ENCODE results near the gene GNG8.

- TF ChIP-seq CTCF (IDR thresholded peaks at IDR 0.05; ENCODE audit: low read depth, low read length) (no peak), EZH2phosphoT487 (IDR thresholded peaks at IDR 0.05; ENCODE audit: low read depth) (no peak)
These were observed 48.1 kb downstream of the GNG8 start for GRCh38 chr19:46587861-46588260.

Data from OCI-LY3 (cell line).